Neural progenitor cell (in vitro differentiated cells): ENCODE measurements around the gene IRF7. TPM values are rescaled to one million over a fixed set of nuclear protein-coding genes. Genes with fewer than 3 reads are reported as not detected.

Experiments
- DNase-seq: peaks from one replicate; pipeline ENCODE4 v3.0.0-alpha.2; 2016; ENCODE audit warnings: low spot score
- H2AFZ ChIP-seq: fragments of 200-600 bp; sonication (generic); replicated peaks from 2 replicates; pipeline ENCODE4 v1.6.1; 2016; ENCODE audit warnings: antibody characterized with exemption
- H3F3A ChIP-seq: fragments of 200-600 bp; sonication (generic); 2 replicates; pipeline ENCODE4 v1.6.1; 2016; ENCODE audit warnings: antibody characterized with exemption, low read depth
- H3K27ac ChIP-seq: fragments of 200-600 bp; sonication (generic); 2 replicates; pipeline ENCODE4 v1.5.1; 2016; ENCODE audit warnings: mild to moderate bottlenecking
- H3K27me3 ChIP-seq: fragments of 200-600 bp; sonication (generic); 2 replicates; pipeline ENCODE4 v1.6.1; 2016; ENCODE audit warnings: mild to moderate bottlenecking, moderate library complexity
- H3K36me3 ChIP-seq: fragments of 200-600 bp; sonication (generic); 2 replicates; pipeline ENCODE4 v1.5.1; 2016
- H3K4me1 ChIP-seq: fragments of 200-600 bp; sonication (generic); 2 replicates; pipeline ENCODE4 v1.6.1; 2016; ENCODE audit warnings: mixed run types
- H3K4me2 ChIP-seq: fragments of 200-600 bp; sonication (generic); 2 replicates; pipeline ENCODE4 v1.6.1; 2016
- H3K4me3 ChIP-seq: fragments of 200-600 bp; sonication (generic); 2 replicates; pipeline ENCODE4 v1.5.1; 2016
- H3K79me2 ChIP-seq: fragments of 200-600 bp; sonication (generic); 2 replicates; pipeline ENCODE4 v1.6.1; 2016; ENCODE audit warnings: low read depth
- H3K9ac ChIP-seq: fragments of 200-600 bp; sonication (generic); 2 replicates; pipeline ENCODE4 v1.6.1; 2016
- H3K9me3 ChIP-seq: fragments of 200-600 bp; sonication (generic); 2 replicates; pipeline ENCODE4 v1.5.1; 2016; ENCODE audit warnings: low read depth
- H4K20me1 ChIP-seq: fragments of 200-600 bp; sonication (generic); 2 replicates; pipeline ENCODE4 v1.6.1; 2016; ENCODE audit warnings: low read depth
- H3K27ac Mint-ChIP-seq: 3 replicates; pipeline ENCODE4 v1.8.0; 2021; ENCODE audit warnings: mixed read lengths
- H3K27me3 Mint-ChIP-seq: 2 replicates; pipeline ENCODE4 v1.8.0; 2022; ENCODE audit warnings: low read depth, mild to moderate bottlenecking, inconsistent platforms, moderate library complexity, mixed read lengths; ENCODE audit not compliant: insufficient read depth
- H3K36me3 Mint-ChIP-seq: 3 replicates; pipeline ENCODE4 v1.8.0; 2021; ENCODE audit warnings: mixed read lengths
- H3K4me1 Mint-ChIP-seq: 3 replicates; pipeline ENCODE4 v1.8.0; 2021; ENCODE audit warnings: mixed read lengths
- H3K4me3 Mint-ChIP-seq: 3 replicates; pipeline ENCODE4 v1.8.0; 2021; ENCODE audit warnings: mild to moderate bottlenecking, moderate library complexity, mixed read lengths
- H3K9me3 Mint-ChIP-seq: 3 replicates; pipeline ENCODE4 v1.8.0; 2020; ENCODE audit warnings: mixed read lengths
- CTCF ChIP-seq: fragments of 200-600 bp; sonication (generic); IDR thresholded peaks from 2 replicates; pipeline ENCODE4 v1.5.1; 2017; ENCODE audit warnings: antibody characterized with exemption, mild to moderate bottlenecking
- EZH2 ChIP-seq: fragments of 200-600 bp; sonication (generic); IDR thresholded peaks from 2 replicates; pipeline ENCODE4 v1.6.1; 2017; ENCODE audit warnings: antibody characterized with exemption, mild to moderate bottlenecking, moderate library complexity
- EZH2phosphoT487 ChIP-seq: fragments of 200-600 bp; sonication (generic); IDR thresholded peaks from 2 replicates; pipeline ENCODE4 v1.6.1; 2017; ENCODE audit warnings: antibody characterized with exemption
- total RNA-seq: library from RNA; depleted of rRNA; stranded (reverse); fragments of >200 nt; gene quantifications from 2 replicates; pipeline ENCODE4 v1.2.3, GENCODE V29; 2015; ENCODE audit warnings: low replicate concordance

IRF7 gene
- total RNA-seq, 1 donor from 2014 or later, result 4.3 TPM

- H4K20me1 ChIP-seq, result peaks cover 76% of the 10 kb centered on the region
- peaks cover 10% of the 10 kb centered on the region for H3K4me1 ChIP-seq
- no peaks in the 10 kb centered on the region for H3K9me3 ChIP-seq
- H3K79me2 ChIP-seq, result peaks cover 76% of the 10 kb centered on the region
- no peak for TF ChIP-seq EZH2phosphoT487
- H2AFZ ChIP-seq, result no peak overlapping the region
- Mint-ChIP-seq H3K36me3 (peaks cover 15% of the 10 kb centered on the region), H3K9me3 (no peaks in the 10 kb centered on the region), H3K27ac (no peak overlapping the region), H3K27me3 (no peaks in the 10 kb centered on the region), H3K4me1 (peaks cover 21% of the 10 kb centered on the region), H3K4me3 (no peak overlapping the region)
- peaks cover 10% of the 10 kb centered on the region for H3F3A ChIP-seq
- H3K9ac ChIP-seq, result no peak overlapping the region
- H3K27me3 ChIP-seq, result no peaks in the 10 kb centered on the region
- H3K4me2 ChIP-seq, result no peak overlapping the region
- no peak for DNase-seq
- no peak overlapping the region for H3K27ac ChIP-seq
- no peaks in the 10 kb centered on the region for H3K36me3 ChIP-seq
- H3K4me3 ChIP-seq, result no peak overlapping the region
Measured at GRCh38 chr11:581752-582151, 34.0 kb downstream of the IRF7 start.

DNA sequence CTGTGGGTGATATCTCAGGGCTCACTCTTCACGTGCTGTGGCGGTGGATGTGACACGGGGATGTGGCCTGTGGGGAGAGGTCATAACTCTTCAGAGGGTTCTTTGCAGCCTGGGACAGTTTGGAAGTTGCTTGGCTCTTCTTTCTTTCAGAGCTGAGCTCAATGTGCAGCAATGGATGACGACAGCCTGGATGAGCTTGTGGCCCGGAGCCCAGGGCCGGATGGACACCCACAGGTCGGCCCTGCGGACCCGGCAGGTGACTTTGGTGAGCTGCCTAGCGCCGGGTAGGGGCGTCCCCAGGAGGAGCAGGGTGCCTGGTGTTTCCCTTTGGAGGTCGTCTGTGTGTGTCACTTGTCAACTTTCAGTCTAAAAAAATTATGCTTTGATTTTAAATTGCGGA is 34.4 kb downstream of the IRF7 start:
- Histone ChIP-seq H3K4me3 (no peak overlapping the region), H4K20me1 (peaks cover 77% of the 10 kb centered on the region), H3F3A (peaks cover 10% of the 10 kb centered on the region), H3K9me3 (no peaks in the 10 kb centered on the region), H3K4me2 (no peak overlapping the region), H3K4me1 (peaks cover 10% of the 10 kb centered on the region), H3K79me2 (peaks cover 77% of the 10 kb centered on the region), H3K9ac (no peak overlapping the region), H2AFZ (no peak overlapping the region), H3K27ac (no peak overlapping the region), H3K27me3 (no peaks in the 10 kb centered on the region), H3K36me3 (no peaks in the 10 kb centered on the region)
- H3K9me3 Mint-ChIP-seq, result no peaks in the 10 kb centered on the region
- DNase-seq, result no peak
- H3K4me1 Mint-ChIP-seq, result peaks cover 21% of the 10 kb centered on the region
- H3K27me3 Mint-ChIP-seq, result no peaks in the 10 kb centered on the region
- peaks cover 13% of the 10 kb centered on the region for H3K36me3 Mint-ChIP-seq
- H3K4me3 Mint-ChIP-seq, result no peak overlapping the region
- H3K27ac Mint-ChIP-seq, result no peak overlapping the region
- no peak for TF ChIP-seq EZH2
- TF ChIP-seq CTCF, result no peak
- no peak for TF ChIP-seq EZH2phosphoT487

DNA sequence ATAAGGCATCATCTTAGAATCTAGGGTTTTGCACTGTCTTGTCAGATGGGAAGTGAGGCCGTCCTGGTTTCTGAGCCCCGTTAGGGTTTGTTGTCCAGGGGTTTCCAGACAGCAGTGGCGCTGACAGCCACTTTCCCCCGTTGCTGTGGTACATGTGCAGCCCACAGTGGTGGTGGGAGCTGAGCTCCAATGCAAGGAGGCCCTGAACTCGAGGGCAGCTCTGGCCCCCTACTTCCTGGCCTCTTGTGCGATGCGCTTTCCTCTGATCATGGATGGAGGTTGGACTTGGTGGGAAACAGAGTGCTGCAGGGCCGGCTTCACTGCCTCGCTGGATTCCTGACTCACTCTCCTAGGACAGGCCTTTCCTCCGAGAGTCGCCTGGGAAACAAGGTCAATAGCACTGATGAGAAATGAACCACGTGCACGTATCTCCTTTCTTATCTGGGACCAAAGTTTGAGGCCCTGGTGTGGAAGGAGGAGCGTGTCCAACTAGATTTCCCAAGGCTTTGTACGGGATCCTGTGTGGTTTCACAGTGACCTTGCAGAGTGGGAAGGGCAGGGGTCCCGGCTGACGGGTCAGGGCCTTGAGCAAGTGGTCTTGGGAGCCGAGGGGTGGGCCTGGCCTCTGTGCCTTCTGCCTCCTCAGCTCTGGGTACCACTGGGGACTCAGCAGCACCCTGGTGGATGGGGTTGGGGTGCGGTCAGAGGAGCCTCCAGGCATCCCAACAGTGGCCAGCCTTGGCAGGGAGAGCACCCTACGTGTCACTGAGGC is 35.7 kb downstream of the IRF7 start:
- peaks cover 4% of the 10 kb centered on the region for H3K27me3 ChIP-seq
- no peak for TF ChIP-seq CTCF
- TF ChIP-seq EZH2, result no peak
- no peak for TF ChIP-seq EZH2phosphoT487
- H3K27ac Mint-ChIP-seq, result peak overlapping the region; percentile 78
- no peaks in the 10 kb centered on the region for H3K36me3 ChIP-seq
- no peaks in the 10 kb centered on the region for H3K9me3 ChIP-seq
- H3K27ac ChIP-seq, result no peak overlapping the region
- no peak for DNase-seq
- peaks cover 23% of the 10 kb centered on the region for H3K4me1 Mint-ChIP-seq
- peaks cover 78% of the 10 kb centered on the region for H3K79me2 ChIP-seq
- peaks cover 10% of the 10 kb centered on the region for H3K36me3 Mint-ChIP-seq
- peaks cover 2% of the 10 kb centered on the region for H3K27me3 Mint-ChIP-seq
- H3K4me3 Mint-ChIP-seq, result peak overlapping the region; percentile 69
- no peak overlapping the region for H2AFZ ChIP-seq
- peaks cover 13% of the 10 kb centered on the region for H3F3A ChIP-seq
- H3K9ac ChIP-seq, result peak overlapping the region; percentile 40
- H3K4me1 ChIP-seq, result peaks cover 11% of the 10 kb centered on the region
- no peak overlapping the region for H3K4me3 ChIP-seq
- H3K9me3 Mint-ChIP-seq, result no peaks in the 10 kb centered on the region
- no peak overlapping the region for H3K4me2 ChIP-seq
- peaks cover 76% of the 10 kb centered on the region for H4K20me1 ChIP-seq
